Vagina (tissue), 2 donors: Measurements from ENCODE around the gene TMEM169.

Experiments used
- CTCF ChIP-seq, 3 experiments: fragments of 450-650 bp in 2 of 3; fragments of 200-600 bp in 1 of 3; sonication (generic) in 1 of 3; IDR thresholded peaks; one replicate each; pipeline ENCODE4 v1.5.1; 2017 to 2019; ENCODE audit warnings: antibody characterized with exemption in 3 of 3, mild to moderate bottlenecking in 2 of 3, moderate library complexity in 2 of 3
- POLR2A ChIP-seq, 2 donors: fragments of 450-650 bp; IDR thresholded peaks; one replicate each; pipeline ENCODE4 v1.6.1; 2017; ENCODE audit warnings: antibody characterized with exemption in 2 of 2, mild to moderate bottlenecking in 2 of 2, moderate library complexity in 2 of 2
- POLR2AphosphoS5 ChIP-seq, 2 donors: sonication (generic); formaldehyde crosslinking; IDR thresholded peaks; one replicate each; pipeline ENCODE4 v1.9.0; 2017; ENCODE audit warnings: antibody characterized with exemption in 2 of 2, mild to moderate bottlenecking in 2 of 2, low read depth in 1 of 2; ENCODE audit not compliant: insufficient read depth in 1 of 2

GRCh38 chr2:216098421-216099334 lies 17.0 kb downstream of the TMEM169 start:
- TF ChIP-seq CTCF (IDR thresholded peaks at IDR 0.05) (no peak), POLR2A (IDR thresholded peaks at IDR 0.05) (no peak), POLR2AphosphoS5 (IDR thresholded peaks at IDR 0.05; ENCODE audit: insufficient read depth in 1 of 2, low read depth in 1 of 2) (no peak)
